Hepatocyte (in vitro differentiated cells): ENCODE measurements around the gene STMP1.

Source experiments
- EZH2 ChIP-seq: fragments of 200-600 bp; sonication (generic); IDR thresholded peaks from 2 replicates; pipeline ENCODE4 v1.6.1; 2016; ENCODE audit warnings: antibody characterized with exemption, mild to moderate bottlenecking, borderline replicate concordance
- EZH2phosphoT487 ChIP-seq: fragments of 200-600 bp; sonication (generic); IDR thresholded peaks from one replicate; pipeline ENCODE4 v1.6.1; 2018; ENCODE audit warnings: antibody characterized with exemption, mild to moderate bottlenecking, low read depth, moderate library complexity; ENCODE audit not compliant: unreplicated experiment, severe bottlenecking
- TF ChIP-seq, protein P1 (sequence below): fragments of 200-600 bp; sonication (generic); IDR thresholded peaks from 2 replicates; pipeline ENCODE4 v1.5.1; 2016; ENCODE audit warnings: antibody characterized with exemption, mild to moderate bottlenecking; ENCODE audit not compliant: poor library complexity

DNA sequence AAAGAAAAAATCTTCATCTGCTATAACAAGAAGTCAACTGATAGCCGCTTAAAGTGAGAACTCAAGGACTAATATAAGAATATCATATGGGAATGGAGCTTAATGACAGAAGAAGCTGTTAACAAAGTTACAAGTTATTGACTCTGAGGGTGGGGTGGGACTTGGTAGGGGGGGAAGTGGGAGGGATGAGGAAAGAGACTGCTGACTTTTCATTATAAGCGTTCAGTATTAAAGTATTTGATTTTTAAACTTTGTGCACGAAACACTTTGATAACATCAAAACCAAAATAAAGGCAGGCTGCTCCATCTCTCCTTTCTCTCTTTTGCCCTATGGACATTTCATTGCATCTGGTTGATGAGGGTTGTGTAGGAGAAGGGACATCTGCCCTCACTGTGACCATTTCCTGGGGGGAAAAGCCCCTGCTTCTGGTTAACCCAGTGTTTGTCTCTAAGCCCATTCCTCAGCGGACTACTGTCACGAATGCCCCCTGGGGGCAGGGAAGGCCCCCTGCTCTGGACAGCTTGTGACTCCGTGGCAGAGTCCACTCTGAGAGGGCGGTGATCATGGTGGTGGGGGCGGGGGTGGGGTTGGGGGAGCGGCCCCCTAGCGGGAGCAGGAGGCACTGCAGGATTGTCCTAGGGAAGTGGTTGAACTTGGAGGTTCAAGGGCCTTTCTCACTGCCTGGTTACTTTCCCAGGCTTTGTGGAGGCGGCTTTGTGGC lies 48.3 kb downstream of the STMP1 start:
- no peak for TF ChIP-seq EZH2
- TF ChIP-seq, protein P1, sequence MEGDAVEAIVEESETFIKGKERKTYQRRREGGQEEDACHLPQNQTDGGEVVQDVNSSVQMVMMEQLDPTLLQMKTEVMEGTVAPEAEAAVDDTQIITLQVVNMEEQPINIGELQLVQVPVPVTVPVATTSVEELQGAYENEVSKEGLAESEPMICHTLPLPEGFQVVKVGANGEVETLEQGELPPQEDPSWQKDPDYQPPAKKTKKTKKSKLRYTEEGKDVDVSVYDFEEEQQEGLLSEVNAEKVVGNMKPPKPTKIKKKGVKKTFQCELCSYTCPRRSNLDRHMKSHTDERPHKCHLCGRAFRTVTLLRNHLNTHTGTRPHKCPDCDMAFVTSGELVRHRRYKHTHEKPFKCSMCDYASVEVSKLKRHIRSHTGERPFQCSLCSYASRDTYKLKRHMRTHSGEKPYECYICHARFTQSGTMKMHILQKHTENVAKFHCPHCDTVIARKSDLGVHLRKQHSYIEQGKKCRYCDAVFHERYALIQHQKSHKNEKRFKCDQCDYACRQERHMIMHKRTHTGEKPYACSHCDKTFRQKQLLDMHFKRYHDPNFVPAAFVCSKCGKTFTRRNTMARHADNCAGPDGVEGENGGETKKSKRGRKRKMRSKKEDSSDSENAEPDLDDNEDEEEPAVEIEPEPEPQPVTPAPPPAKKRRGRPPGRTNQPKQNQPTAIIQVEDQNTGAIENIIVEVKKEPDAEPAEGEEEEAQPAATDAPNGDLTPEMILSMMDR: peak; percentile 52
- no peak for TF ChIP-seq EZH2phosphoT487
